Vagina (tissue), 2 donors: ENCODE measurements around the gene PXDN. TPM values are rescaled to one million over a fixed set of nuclear protein-coding genes. Genes with fewer than 3 reads are reported as not detected.
"Not testable (repeated sequence)": the region's sequence is repeated elsewhere in the genome, so short reads cannot be mapped to it uniquely, and the experiment has no call there.

ENCODE experiments used
- DNase-seq, 2 donors: peaks; one replicate each; pipeline ENCODE4 v3.0.0-alpha.2; 2017; ENCODE audit errors: extremely low spot score in 2 of 2
- H3K27ac ChIP-seq: fragments of 200-600 bp; sonication (generic); one replicate; pipeline ENCODE4 v1.5.1; 2019
- H3K27me3 ChIP-seq: fragments of 200-600 bp; sonication (generic); one replicate; pipeline ENCODE4 v1.5.1; 2019
- H3K36me3 ChIP-seq, 2 donors: fragments of 200-600 bp; sonication (generic); one replicate each; pipeline ENCODE4 v1.5.1; 2017 to 2019
- H3K4me1 ChIP-seq: fragments of 200-600 bp; sonication (generic); one replicate; pipeline ENCODE4 v1.5.1; 2019
- H3K4me3 ChIP-seq, 2 donors: fragments of 200-600 bp; sonication (generic); 1 replicate in 1 of 2; 2 replicates in 1 of 2; pipeline ENCODE4 v1.5.1; 2016 to 2019
- H3K9me3 ChIP-seq: fragments of 200-600 bp; sonication (generic); one replicate; pipeline ENCODE4 v1.5.1; 2019
- POLR2A ChIP-seq, 2 donors: fragments of 450-650 bp; IDR thresholded peaks; one replicate each; pipeline ENCODE4 v1.6.1; 2017; ENCODE audit warnings: antibody characterized with exemption in 2 of 2, mild to moderate bottlenecking in 2 of 2, moderate library complexity in 2 of 2
- POLR2AphosphoS5 ChIP-seq, 2 donors: sonication (generic); formaldehyde crosslinking; IDR thresholded peaks; one replicate each; pipeline ENCODE4 v1.9.0; 2017; ENCODE audit warnings: antibody characterized with exemption in 2 of 2, mild to moderate bottlenecking in 2 of 2, low read depth in 1 of 2; ENCODE audit not compliant: insufficient read depth in 1 of 2
- intact Hi-C: fragments of 100-400 bp; cut with DNase I; formaldehyde crosslinking; loops from one replicate; pipeline ENCODE4 v1.15.1; 2023
- total RNA-seq: library from RNA; depleted of rRNA; stranded (reverse); fragments of >200 nt; gene quantifications from one replicate; pipeline ENCODE4 v1.2.3, GENCODE V29; 2016
- TF ChIP-seq, protein P1 (sequence below), 3 experiments: fragments of 450-650 bp in 2 of 3; fragments of 200-600 bp in 1 of 3; sonication (generic) in 1 of 3; IDR thresholded peaks; one replicate each; pipeline ENCODE4 v1.5.1; 2017 to 2019; ENCODE audit warnings: antibody characterized with exemption in 3 of 3, mild to moderate bottlenecking in 2 of 3, moderate library complexity in 2 of 3

The PXDN gene
- total RNA-seq, 1 donor from 2014 or later, result 33.6 TPM

DNA sequence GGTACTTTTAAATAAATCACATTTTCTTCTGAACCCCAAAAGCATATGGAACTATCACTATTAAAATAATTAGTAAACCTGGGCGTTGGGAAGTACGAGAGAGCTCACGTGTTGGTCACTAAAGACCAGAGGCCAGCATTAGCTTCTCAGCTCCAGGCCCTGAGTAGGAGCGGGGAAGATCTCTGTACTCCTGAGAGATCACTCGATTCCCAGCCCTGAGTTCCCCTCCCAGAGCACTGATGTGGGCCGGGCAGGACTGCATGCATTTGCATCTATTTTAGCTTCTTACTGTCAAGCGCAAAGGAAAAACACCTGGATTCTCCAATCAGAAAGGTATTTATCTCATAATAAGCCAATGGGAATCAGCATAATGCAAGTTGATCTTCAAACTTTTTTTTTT lies 6.2 kb downstream of the PXDN start:
- intact Hi-C loops, result no loop called here
- H3K27me3 ChIP-seq, result no peaks in the 10 kb centered on the region
- peaks cover 22% of the 10 kb centered on the region for H3K4me1 ChIP-seq
- H3K4me3 ChIP-seq, result no peak overlapping the region
- peak overlapping the region; percentile 14 for H3K27ac ChIP-seq
- no peaks in the 10 kb centered on the region for H3K36me3 ChIP-seq
- no peaks in the 10 kb centered on the region for H3K9me3 ChIP-seq
- DNase-seq, result no peak
- no peak for TF ChIP-seq POLR2AphosphoS5 (IDR thresholded peaks at IDR 0.05; ENCODE audit: insufficient read depth in 1 of 2, low read depth in 1 of 2)
- no peak for TF ChIP-seq POLR2A (IDR thresholded peaks at IDR 0.05)
- TF ChIP-seq, protein P1, sequence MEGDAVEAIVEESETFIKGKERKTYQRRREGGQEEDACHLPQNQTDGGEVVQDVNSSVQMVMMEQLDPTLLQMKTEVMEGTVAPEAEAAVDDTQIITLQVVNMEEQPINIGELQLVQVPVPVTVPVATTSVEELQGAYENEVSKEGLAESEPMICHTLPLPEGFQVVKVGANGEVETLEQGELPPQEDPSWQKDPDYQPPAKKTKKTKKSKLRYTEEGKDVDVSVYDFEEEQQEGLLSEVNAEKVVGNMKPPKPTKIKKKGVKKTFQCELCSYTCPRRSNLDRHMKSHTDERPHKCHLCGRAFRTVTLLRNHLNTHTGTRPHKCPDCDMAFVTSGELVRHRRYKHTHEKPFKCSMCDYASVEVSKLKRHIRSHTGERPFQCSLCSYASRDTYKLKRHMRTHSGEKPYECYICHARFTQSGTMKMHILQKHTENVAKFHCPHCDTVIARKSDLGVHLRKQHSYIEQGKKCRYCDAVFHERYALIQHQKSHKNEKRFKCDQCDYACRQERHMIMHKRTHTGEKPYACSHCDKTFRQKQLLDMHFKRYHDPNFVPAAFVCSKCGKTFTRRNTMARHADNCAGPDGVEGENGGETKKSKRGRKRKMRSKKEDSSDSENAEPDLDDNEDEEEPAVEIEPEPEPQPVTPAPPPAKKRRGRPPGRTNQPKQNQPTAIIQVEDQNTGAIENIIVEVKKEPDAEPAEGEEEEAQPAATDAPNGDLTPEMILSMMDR (IDR thresholded peaks at IDR 0.05), result no peak

DNA sequence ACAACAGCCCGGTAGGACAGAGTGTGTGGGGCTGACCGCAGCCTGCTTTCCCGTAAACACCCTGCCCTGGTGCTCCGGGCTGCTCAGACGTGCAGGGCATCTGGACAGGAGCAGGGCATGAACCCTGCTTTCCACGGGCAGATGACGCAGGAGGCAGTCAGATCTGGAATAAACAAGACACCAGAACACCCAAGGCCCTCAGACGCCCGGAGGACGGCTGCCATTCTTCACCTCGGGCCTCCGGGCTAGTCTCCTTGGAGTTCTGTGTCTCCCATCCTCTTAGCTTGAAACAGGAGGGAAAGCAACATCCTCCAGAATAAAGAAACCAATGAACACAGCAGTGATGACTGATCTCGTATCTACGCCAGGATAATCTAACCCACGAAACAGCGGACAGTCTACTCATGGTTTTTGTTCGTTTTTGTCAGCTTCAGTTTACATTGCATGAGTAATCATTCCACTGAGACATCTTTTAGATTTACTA lies 7.3 kb downstream of the PXDN start:
- no peaks in the 10 kb centered on the region for H3K9me3 ChIP-seq
- H3K4me1 ChIP-seq, result peaks cover 28% of the 10 kb centered on the region
- no peaks in the 10 kb centered on the region for H3K27me3 ChIP-seq
- no peaks in the 10 kb centered on the region for H3K36me3 ChIP-seq
- H3K4me3 ChIP-seq, result no peak overlapping the region
- intact Hi-C loops, result no loop called here
- DNase-seq, result no peak
- TF ChIP-seq POLR2AphosphoS5 (IDR thresholded peaks at IDR 0.05; ENCODE audit: insufficient read depth in 1 of 2, low read depth in 1 of 2) (no peak), POLR2A (IDR thresholded peaks at IDR 0.05) (no peak)
- TF ChIP-seq, protein P1 (IDR thresholded peaks at IDR 0.05), result no peak
- H3K27ac ChIP-seq, result peak overlapping the region; percentile 40

DNA sequence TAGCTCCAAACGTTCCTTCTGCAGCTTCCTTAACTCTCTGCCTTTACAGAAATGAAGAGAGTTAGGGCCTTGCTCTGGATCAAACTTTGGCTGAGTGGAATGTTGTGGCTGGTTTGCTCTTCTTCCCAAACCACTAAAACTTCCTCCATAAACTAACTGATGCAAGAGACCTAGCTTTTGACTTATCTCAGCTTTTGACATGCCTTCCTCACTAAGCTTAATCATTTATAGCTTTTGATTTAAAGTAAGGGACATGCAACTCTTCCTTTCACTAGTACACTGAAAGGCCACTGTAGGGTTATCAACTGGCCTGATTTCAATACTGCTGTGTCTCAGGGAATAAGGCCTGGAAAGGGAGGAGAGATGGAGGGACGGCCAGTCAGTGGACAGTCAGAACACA lies 8.3 kb downstream of the PXDN start:
- Histone ChIP-seq H3K27ac (no peak overlapping the region), H3K36me3 (no peaks in the 10 kb centered on the region), H3K27me3 (no peaks in the 10 kb centered on the region), H3K4me3 (no peak overlapping the region), H3K4me1 (peaks cover 34% of the 10 kb centered on the region), H3K9me3 (no peaks in the 10 kb centered on the region)
- no peak for TF ChIP-seq POLR2A (IDR thresholded peaks at IDR 0.05)
- TF ChIP-seq POLR2AphosphoS5 (IDR thresholded peaks at IDR 0.05; ENCODE audit: insufficient read depth in 1 of 2, low read depth in 1 of 2), result no peak
- TF ChIP-seq, protein P1 (IDR thresholded peaks at IDR 0.05), result no peak
- no peak for DNase-seq
- intact Hi-C loops, result no loop called here

DNA sequence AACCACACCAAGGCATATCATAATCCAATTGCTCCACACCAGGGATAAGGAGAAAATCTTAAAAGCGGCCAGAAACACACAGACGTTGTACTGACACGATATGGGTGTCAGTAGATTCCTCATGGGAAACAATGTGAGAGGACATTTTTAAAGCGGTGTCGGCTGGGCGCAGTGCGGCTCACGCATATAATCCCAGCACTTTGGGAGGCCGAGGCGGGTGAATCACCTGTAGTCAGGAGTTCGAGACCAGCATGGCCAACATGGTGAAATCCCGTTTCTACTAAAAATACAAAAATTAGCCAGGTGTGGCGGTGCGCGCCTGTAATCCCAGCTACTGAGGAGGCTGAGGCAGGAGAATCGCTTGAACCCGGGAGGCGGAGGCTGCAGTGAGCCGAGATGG lies 11.0 kb downstream of the PXDN start:
- intact Hi-C loops, result not testable (repeated sequence)

DNA sequence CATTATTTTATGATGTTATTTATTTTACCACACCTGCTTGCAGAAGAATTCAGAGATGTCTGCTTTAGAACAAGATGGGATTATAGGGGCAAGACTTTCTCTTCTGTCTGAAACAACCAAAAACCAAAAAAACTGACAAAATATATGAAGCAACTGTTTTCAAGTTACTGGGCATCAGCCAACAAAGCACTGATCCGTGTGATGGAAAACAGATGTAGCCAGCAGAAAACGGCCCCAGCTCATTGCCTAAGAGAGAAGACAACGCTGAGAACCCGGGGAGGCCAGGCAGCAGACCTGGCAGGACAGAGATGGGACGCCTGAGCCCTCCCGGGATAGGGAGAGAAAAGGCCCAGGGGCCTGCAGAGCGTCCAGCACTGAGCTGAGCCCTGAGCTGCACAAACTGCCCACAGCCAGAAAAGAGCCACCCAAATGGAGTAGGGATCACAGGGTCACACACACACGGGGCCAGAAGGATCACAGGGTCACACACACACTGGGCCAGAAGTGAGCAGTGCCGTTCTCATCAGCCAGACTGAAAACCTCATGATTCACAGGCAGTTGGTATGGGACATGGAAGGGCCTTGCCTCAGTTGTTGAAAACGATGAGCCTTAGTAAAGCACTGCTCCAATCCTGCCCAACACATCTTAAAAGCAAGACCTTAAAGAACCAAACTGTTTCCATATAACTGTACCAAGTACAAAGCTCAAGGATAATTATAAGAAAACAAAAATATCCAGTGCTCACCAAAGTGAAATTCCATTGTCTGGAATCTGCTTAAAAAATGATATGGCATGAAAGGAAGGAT lies 12.1 kb downstream of the PXDN start:
- TF ChIP-seq POLR2AphosphoS5 (IDR thresholded peaks at IDR 0.05; ENCODE audit: insufficient read depth in 1 of 2, low read depth in 1 of 2), result peak; percentile 28 to 53
- TF ChIP-seq, protein P1 (IDR thresholded peaks at IDR 0.05), result no peak
- H3K27me3 ChIP-seq, result no peaks in the 10 kb centered on the region
- no peak for DNase-seq
- no peaks in the 10 kb centered on the region for H3K36me3 ChIP-seq
- peaks cover 53% of the 10 kb centered on the region for H3K4me1 ChIP-seq
- intact Hi-C loops, result no loop called here
- H3K27ac ChIP-seq, result peak overlapping the region; percentile 79
- H3K4me3 ChIP-seq, result no peak overlapping the region
- no peaks in the 10 kb centered on the region for H3K9me3 ChIP-seq

More for the DNA sequence above, 11.0 kb downstream of the PXDN start:
- peaks cover 48% of the 10 kb centered on the region for H3K4me1 ChIP-seq
- H3K4me3 ChIP-seq, H3K36me3 ChIP-seq, H3K27me3 ChIP-seq, DNase-seq, H3K9me3 ChIP-seq, H3K27ac ChIP-seq: not testable (repeated sequence)
